Breast epithelium (tissue), 3 donors: Measurements from ENCODE around the gene NUP107.

Experiments used
- CTCF ChIP-seq, 3 donors: fragments of 450-650 bp; IDR thresholded peaks; one replicate each; pipeline ENCODE4 v1.5.1; 2016 to 2017; ENCODE audit warnings: antibody characterized with exemption in 3 of 3, mild to moderate bottlenecking in 3 of 3, moderate library complexity in 3 of 3
- POLR2A ChIP-seq: fragments of 450-650 bp; IDR thresholded peaks from one replicate; pipeline ENCODE4 v1.6.1; 2016; ENCODE audit warnings: antibody characterized with exemption, mild to moderate bottlenecking, moderate library complexity
- POLR2AphosphoS5 ChIP-seq, 3 donors: sonication (generic); formaldehyde crosslinking; IDR thresholded peaks; one replicate each; pipeline ENCODE4 v1.6.1; 2017; ENCODE audit warnings: antibody characterized with exemption in 3 of 3

DNA sequence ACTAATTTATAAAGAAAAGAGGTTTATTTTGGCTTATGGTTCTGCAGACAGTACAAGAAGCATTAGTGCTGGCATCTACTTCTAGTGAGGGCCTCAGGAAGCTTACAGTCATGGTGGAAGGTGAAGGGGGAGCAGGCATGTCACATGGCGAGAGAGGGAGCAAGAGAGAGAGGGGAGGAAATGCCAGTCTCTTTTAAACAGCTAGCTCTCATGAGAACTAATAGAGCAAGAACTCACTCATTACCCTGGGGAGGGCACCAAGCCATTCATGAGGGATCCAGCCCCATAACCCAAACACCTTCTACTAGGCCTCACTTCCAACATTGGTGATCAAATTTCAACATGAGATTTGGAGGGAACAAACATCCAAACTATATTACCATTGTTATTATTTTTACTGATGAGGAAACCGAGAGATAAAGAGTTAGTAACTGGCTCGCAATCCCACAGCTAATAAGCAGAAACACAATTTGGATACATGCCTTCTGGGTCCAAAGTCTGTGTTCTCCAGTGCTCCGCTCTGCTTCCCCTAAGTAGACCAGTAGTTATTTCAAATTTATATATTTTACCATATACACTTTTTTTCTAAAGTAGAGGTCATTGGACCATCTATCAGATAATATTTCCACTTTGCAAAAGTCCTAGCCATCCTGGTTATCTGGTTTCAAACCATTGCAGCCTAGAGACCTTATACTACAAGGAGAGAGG, 68.9 kb downstream of the NUP107 start:
- TF ChIP-seq POLR2A (no peak), CTCF (IDR thresholded peaks at IDR 0.05) (no peak), POLR2AphosphoS5 (IDR thresholded peaks at IDR 0.05) (no peak)
